ENCODE measurements around the gene TLL2. TPM values are rescaled to one million over a fixed set of nuclear protein-coding genes. Genes with fewer than 3 reads are reported as not detected.

TLL2 gene
- total and polyA plus RNA-seq, 2 experiments from 2014 or later = 2.6 to 3.0 TPM

GRCh38 chr10:96495544-96495943 lies 18.2 kb downstream of the TLL2 start (continued):
- TF ChIP-seq REST (IDR thresholded peaks at IDR 0.05; ENCODE audit: unreplicated experiment) (no peak), JUNB (IDR thresholded peaks at IDR 0.05; ENCODE audit: unreplicated experiment) (no peak)
- TF ChIP-seq, protein P1, sequence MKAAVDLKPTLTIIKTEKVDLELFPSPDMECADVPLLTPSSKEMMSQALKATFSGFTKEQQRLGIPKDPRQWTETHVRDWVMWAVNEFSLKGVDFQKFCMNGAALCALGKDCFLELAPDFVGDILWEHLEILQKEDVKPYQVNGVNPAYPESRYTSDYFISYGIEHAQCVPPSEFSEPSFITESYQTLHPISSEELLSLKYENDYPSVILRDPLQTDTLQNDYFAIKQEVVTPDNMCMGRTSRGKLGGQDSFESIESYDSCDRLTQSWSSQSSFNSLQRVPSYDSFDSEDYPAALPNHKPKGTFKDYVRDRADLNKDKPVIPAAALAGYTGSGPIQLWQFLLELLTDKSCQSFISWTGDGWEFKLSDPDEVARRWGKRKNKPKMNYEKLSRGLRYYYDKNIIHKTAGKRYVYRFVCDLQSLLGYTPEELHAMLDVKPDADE (IDR thresholded peaks at IDR 0.05) = no peak

DNA sequence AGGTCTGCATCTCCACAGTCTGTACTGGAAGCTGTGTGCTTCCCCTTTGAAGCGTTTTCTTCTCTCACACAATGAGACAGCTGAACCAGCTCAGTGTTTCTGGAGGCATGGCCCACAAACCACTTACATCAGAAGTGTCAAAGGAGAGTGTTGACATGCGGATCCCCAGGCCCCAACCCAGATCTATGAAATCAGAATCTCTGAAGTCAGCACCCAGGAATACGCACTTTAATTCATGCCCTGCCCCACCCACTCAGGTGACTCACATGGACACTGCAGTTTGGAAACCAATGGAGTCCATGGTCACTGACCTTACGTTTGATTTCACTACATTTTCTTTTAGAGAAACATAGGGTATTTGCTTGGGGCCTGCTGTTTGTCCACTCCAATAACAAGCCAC lies 19.0 kb downstream of the TLL2 start:
- Mint-ChIP-seq H3K4me1 (peaks cover 10% of the 10 kb centered on the region), H3K4me3 (no peak overlapping the region), H3K27me3 (ENCODE audit: insufficient read depth, low read depth, poor library complexity) (peaks cover 6% of the 10 kb centered on the region), H3K9me3 (no peaks in the 10 kb centered on the region), H3K36me3 (ENCODE audit: low read depth) (no peaks in the 10 kb centered on the region), H3K27ac (no peak overlapping the region)
- no peaks in the 10 kb centered on the region for H4K20me1 ChIP-seq (replicated peaks; ENCODE audit: insufficient read depth)
- H3K4me2 ChIP-seq = no peak overlapping the region
- ATAC-seq = no peak
- H3K4me1 ChIP-seq (ENCODE audit: insufficient read depth) = no peaks in the 10 kb centered on the region
- H3K27me3 ChIP-seq (ENCODE audit: insufficient read depth) = no peaks in the 10 kb centered on the region
- H3F3A ChIP-seq (replicated peaks; ENCODE audit: low read depth) = no peaks in the 10 kb centered on the region
- H3K27ac ChIP-seq (ENCODE audit: low read depth) = no peak overlapping the region
- no peak overlapping the region for H3K4me3 ChIP-seq
- no peak overlapping the region for H2AFZ ChIP-seq
- H3K36me3 ChIP-seq (ENCODE audit: insufficient read depth) = no peaks in the 10 kb centered on the region
- no peaks in the 10 kb centered on the region for H3K79me2 ChIP-seq (replicated peaks; ENCODE audit: insufficient read depth)
- no peak for DNase-seq (ENCODE audit: low spot score)
- H3K9me2 ChIP-seq (ENCODE audit: insufficient read depth) = no peaks in the 10 kb centered on the region; the same call in 1 of the 2 replicates
- TF ChIP-seq, protein P2, sequence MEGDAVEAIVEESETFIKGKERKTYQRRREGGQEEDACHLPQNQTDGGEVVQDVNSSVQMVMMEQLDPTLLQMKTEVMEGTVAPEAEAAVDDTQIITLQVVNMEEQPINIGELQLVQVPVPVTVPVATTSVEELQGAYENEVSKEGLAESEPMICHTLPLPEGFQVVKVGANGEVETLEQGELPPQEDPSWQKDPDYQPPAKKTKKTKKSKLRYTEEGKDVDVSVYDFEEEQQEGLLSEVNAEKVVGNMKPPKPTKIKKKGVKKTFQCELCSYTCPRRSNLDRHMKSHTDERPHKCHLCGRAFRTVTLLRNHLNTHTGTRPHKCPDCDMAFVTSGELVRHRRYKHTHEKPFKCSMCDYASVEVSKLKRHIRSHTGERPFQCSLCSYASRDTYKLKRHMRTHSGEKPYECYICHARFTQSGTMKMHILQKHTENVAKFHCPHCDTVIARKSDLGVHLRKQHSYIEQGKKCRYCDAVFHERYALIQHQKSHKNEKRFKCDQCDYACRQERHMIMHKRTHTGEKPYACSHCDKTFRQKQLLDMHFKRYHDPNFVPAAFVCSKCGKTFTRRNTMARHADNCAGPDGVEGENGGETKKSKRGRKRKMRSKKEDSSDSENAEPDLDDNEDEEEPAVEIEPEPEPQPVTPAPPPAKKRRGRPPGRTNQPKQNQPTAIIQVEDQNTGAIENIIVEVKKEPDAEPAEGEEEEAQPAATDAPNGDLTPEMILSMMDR (conservative IDR thresholded peaks at IDR 0.05; ENCODE audit: low read depth in 2 of 2) = no peak
- TF ChIP-seq EZH2 (IDR thresholded peaks at IDR 0.05; ENCODE audit: low read depth, unreplicated experiment) (no peak), EZH2phosphoT487 (IDR thresholded peaks at IDR 0.05; ENCODE audit: unreplicated experiment) (no peak), ZNF462 (CRISPR knock-in tag; IDR thresholded peaks at IDR 0.05) (no peak), CREB1 (CRISPR knock-in tag; IDR thresholded peaks at IDR 0.05; ENCODE audit: low read depth) (no peak), POLR2AphosphoS5 (IDR thresholded peaks at IDR 0.05; ENCODE audit: low read depth) (no peak)
- TF ChIP-seq, protein P1 (IDR thresholded peaks at IDR 0.05) = no peak
